HG03095 (cell line): ENCODE measurements around the gene KCNJ2.

Experiments used
- ATAC-seq: cut with Tn5 transposase; IDR thresholded peaks from one replicate; pipeline ENCODE4 v1.9.1; 2021; ENCODE audit warnings: moderate library complexity; ENCODE audit not compliant: unreplicated experiment

KCNJ2 gene

DNA sequence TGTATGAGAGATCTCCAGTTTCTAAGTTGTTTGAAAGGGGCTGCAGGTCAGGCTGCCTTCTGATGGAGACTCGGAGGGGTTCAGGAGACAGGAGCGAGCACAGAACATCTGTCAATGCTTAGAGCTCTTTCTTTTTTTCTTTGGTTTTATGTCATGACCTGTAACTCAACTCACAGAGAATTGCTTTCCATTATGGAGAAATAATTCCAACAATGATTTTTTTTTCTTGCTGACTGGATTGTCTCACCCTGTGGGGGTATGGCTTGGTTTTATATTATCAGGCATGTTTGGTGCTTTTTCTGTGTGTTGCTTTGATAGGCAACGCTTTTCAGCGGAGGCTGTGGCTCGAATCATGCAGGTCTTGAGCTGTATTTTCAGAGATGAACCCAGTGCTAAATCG, 10.7 kb upstream of the KCNJ2 start:
- no peak for ATAC-seq

DNA sequence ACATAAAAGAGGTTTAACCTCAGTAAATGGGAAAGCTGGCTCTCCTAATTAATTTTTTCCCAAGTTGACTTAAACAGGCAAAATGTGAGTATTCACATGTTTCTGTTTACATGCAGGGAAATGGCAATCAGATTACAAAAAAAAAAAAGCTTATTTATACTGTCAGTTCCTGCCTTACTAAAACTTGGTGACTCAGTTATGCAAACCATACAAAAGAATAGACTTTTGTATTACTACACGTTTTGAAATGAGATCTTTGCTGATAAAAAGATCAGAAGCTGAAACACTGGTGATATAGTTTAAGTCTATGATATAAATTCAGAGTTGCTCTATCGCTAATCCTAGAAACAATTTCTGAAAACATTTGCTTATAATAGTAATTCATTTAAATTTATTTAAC, 9.4 kb upstream of the KCNJ2 start:
- ATAC-seq: no peak

- no peak for ATAC-seq
These were observed 7.8 kb upstream of the KCNJ2 start for GRCh38 chr17:70161519-70161918.

DNA sequence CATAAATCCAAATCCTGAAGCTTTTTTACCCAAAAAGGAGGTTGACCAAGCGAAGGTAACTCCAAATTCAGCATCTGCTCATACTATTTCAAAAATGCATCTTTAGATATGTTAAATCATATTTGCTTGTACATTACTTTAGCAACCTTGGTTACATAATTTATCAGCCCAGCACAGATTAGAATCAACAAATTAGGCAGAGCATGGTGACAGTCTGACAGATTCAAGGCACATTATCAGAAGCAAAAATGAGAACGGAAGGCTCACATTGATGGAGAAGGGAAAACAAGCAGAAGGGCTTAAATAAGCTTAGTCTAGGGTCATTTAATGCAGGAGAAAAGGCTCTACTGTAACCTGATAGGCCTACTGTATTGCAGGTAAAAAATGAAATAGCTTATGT, 3.9 kb upstream of the KCNJ2 start:
- no peak for ATAC-seq

GRCh38 chr17:70166615-70167014, 2.7 kb upstream of the KCNJ2 start:
- no peak for ATAC-seq

DNA sequence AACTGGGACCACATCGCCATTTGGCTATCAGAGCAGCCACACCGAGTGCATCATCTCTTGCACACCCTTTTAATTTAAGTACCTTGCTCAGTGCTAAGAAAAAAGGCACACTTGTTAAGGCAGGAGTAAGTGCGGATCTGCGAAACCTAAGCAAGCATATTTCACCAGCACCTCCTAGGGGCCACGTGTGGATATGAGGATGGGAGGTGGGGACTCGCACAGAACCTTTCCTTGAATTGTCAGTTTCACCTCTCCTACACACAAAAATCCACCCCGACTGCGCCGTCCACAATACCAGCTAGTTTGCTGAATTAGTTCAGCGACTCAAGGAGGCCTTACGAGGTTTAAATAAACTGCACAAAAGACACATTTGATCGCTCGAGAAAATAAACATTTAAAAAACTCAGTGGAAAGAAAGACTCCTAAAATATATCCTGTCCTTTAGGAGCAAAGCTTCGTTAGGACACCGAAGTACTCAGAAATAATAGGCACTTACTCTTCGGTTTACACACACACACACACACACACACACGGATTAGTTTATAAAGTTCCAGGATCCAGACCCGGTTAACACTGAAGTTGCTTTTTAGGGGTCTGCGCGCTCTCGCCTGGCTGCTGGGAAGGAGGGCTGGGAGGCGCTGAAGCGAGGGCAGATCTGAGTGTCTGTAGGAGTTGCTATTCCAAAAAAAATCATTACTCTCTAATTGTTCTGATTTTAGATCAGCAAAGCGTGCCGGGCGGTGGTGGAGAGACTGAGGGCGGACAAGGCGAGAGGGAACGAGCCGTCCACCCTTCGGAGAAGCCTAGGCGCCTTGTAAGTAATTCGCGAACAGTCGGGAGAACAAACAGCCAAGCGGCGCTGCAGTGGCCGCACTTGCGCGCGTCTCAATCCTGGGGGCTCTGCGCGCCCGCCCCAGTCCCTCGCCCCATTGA, 1.0 kb upstream of the KCNJ2 start:
- ATAC-seq: peak; percentile 17

DNA sequence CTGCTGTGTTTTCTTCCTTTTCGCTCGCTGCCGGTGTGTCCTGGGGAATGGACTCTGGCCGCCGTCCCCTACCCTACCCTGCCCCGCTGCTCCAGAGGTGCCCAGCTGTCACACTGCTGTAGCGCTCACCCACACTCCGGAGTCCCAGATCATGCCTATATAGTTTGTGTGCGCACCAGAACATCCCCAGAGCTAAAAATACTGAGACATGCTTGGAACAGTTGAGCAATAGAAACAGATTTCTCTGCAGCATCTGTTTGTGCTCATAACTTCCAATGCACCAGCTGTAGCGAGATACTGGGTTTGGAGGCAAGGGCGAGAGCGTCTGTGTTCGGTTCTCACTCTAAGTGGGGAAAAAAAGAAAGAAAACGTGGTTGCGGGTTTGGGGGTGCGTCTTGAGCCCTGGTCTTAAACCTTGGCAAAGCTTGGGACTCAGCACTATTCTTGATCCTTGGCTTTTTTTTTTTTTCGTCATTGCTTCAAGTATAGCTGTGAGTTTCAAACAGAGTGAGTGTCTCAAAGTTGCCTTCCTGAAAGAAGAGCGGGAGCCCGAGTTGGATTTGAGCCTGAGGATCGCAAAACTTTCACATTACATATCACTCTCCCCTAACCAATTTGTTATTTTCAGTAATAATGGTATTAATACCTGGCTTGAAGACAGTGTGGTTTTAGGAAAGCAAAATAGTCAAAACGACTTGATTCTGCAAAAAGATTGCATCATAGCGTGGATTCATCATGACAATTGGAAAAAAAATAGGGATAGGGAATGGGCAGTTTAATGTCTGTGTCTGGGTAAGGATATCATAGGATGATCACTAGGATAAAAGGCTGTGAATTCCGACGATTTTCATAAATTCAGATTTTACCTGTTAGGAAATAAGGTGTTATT, 621 bp downstream of the KCNJ2 start:
- no peak for ATAC-seq

- no peak for ATAC-seq
These were observed 1.8 kb downstream of the KCNJ2 start for GRCh38 chr17:70171159-70171558.

DNA sequence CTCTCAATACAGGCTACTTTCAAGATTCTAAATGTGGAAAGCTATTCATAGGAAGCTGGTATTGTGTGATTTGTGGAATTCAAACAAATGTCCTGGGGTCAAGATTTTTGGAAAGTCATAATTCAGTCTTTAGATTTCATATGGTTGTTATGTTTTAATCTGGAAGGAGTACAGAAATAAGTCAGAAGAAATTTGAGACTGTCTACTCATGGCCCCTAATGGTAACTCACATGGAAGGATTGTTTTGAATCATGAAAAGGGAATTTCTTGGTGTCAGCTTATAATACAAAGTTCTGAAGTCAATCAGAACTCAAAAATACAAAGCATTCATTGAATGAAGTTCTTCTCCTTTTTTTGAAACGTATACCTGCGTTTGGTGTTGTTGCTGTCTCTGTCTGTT, 3.1 kb downstream of the KCNJ2 start:
- no peak for ATAC-seq

GRCh38 chr17:70172923-70173322, 3.6 kb downstream of the KCNJ2 start:
- no peak for ATAC-seq

GRCh38 chr17:70173681-70174080, 4.3 kb downstream of the KCNJ2 start:
- ATAC-seq: no peak

DNA sequence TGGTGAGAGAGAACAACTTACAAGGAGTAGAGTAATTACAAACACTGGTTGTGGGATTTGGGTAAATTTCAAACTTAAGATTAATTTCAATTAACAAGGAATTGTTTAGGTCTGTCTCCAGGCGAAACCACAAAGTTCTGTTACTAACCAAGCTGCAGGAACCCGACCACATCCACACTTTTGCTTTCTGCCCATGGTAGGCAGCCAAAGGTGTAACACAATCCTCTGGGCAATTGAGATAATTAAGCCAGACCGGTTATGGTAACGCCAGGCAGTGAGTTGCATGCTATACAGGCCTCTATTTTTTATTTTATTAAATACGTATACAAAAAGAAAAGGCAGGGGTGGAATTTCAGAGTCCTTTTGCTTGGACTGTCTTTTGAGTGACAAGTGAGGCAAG, 12.0 kb downstream of the KCNJ2 start:
- ATAC-seq: no peak

GRCh38 chr17:70181866-70182265, 12.5 kb downstream of the KCNJ2 start:
- no peak for ATAC-seq

GRCh38 chr17:70183508-70183907, 14.2 kb downstream of the KCNJ2 start:
- no peak for ATAC-seq

GRCh38 chr17:70184207-70184606, 14.9 kb downstream of the KCNJ2 start:
- no peak for ATAC-seq

- ATAC-seq: no peak
These were observed 15.4 kb downstream of the KCNJ2 start for GRCh38 chr17:70184770-70185169.

DNA sequence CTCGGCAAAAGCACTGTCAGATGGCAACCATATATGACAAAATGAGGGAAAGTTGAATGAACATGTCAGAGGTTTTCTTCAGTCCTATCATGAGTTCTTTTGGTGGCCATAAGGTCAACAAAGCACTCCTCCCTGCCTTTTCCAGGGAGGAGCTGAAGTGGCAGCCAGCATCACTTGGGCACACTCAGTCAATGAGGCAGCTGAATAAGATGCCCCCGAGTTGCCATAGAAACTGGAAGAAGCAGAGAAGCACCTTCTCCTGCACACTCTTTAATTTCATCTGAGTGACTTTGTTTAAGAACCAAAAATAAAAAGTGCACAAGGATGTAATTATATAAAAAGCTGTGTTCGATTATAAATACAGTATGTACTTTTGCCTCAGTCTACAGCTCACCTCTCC, 16.0 kb downstream of the KCNJ2 start:
- no peak for ATAC-seq

DNA sequence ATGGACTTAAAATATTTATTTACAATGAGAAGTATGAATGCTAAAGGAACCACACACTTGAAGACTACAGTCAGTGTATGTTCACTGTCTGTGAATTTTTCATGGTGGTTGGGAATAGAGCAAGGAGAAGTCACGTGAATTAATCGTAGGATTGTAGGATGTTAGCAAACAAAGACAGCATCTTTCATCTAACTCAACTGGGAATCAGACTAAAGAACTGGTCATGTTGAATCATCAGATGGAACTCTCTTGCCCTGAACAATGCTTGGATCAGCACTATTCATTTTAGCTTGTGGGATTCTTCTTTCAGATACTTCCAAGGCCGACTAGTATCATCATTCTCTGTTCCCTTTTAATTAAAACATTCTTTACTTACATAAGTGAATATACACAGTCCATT, 18.1 kb downstream of the KCNJ2 start:
- no peak for ATAC-seq

DNA sequence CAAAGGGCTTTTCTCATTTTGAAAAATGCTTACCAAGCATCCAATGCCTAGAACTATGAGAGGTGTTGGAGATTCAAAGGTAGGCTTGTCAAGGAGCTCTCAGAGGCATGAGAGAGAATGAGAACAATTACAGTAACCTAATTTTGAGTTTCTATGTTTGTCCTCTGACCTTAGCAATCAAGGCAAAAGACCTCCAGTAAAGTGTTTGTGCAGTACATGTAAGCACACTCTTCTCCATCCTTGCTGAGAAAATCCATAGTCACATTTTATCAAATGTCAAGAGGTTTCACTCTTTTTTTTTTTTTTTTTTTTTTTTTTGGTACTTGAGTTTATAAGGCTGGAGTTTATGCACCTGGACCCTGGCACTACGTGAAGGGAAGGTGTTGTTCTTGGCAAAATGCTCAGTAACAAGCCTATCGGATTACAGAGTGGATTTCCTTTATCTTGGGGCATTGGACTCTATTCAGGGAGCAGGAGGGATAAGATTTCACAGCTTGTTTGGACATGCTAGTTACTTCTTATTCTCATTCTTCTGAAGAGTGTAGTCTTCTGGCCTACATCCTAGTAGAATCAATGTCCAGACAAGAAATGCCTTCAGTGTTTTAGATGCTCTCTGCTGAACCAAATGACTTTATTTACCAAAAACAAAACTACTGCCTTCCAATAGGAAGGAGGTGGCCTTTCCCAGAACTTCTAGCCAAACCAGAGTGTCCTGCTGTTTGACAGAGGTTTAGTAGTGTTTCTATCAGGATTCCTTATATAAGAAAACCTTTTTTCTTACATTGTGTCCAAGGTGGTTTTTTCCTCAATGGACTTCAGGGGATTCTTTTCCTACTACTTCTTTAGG, 21.9 kb downstream of the KCNJ2 start:
- no peak for ATAC-seq

DNA sequence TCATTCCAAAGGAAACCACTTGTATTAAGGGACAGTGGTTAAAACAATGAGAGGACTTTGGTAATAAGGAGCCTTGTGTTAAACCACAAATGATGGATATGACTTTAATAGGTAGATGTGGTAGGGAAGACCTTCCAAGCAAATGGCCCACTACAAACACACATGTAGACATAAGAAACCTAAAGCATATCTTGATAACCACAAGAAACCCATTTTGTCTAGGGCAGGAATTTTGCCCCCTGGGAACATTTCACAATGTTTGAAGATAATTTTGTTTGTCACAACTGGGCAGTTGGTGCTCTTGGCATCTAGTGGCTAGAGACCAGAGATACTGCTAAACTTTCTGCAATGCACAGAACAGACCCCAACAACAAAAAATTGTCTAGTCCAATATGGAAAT, 25.8 kb downstream of the KCNJ2 start:
- no peak for ATAC-seq

DNA sequence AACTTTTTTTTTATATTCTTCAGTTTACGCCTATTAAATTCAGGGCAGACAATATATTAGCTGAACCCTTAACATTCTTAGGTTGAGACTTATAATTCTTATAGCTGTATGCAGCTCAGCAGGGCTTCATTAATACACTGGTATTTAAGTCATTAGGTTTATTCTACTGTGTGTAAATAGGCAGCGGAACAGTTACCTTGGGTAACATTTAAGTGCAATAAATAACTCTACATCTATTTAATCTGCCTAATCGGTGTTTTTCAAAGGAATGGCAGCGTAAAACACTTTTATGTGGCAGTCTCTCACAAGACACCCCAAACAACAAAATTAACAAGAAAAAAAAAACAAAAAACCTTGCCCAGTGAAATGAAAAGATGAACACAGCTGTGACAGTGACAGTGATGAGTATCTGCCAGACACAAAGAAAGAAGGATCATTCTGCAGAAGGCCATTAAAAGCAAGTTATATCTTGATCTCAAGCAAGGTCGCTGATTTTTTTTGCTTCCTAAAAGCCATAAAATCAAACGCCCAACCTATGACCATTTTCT, 32.6 kb downstream of the KCNJ2 start:
- ATAC-seq: no peak
